Left lung (tissue), 10 donors: ENCODE measurements around the gene ERAS. TPM values are rescaled to one million over a fixed set of nuclear protein-coding genes. Genes with fewer than 3 reads are reported as not detected.

ENCODE experiments used
- ATAC-seq: fragments of 200-7000 bp; cut with Tn5 transposase; one replicate; pipeline ENCODE4 v1.9.1; 2020; ENCODE audit warnings: moderate library complexity
- DNase-seq, 4 donors: peaks; one replicate each; pipeline ENCODE4 v3.0.0-alpha.2; 2013 to 2020
- H3K27ac ChIP-seq, 2 donors: fragments of 200-600 bp; sonication (generic) in 1 of 2; one replicate each; pipeline versions ENCODE4 v1.5.0 to v1.8.0; 2020 to 2021
- H3K27me3 ChIP-seq, 2 donors: fragments of 200-600 bp; sonication (generic) in 1 of 2; one replicate each; pipeline versions ENCODE4 v1.5.0 to v1.8.0; 2020 to 2021
- H3K36me3 ChIP-seq, 2 donors: fragments of 200-600 bp; sonication (generic) in 1 of 2; one replicate each; pipeline versions ENCODE4 v1.5.0 to v1.8.0; 2020 to 2021
- H3K4me1 ChIP-seq, 2 donors: fragments of 200-600 bp; one replicate each; pipeline ENCODE4 v1.8.0; 2021
- H3K4me3 ChIP-seq, 2 donors: fragments of 200-600 bp; sonication (generic) in 1 of 2; one replicate each; pipeline versions ENCODE4 v1.5.0 to v1.8.0; 2020 to 2021; ENCODE audit warnings: mild to moderate bottlenecking in 1 of 2
- H3K9me3 ChIP-seq, 2 donors: fragments of 200-600 bp; sonication (generic) in 1 of 2; one replicate each; pipeline versions ENCODE4 v1.5.0 to v1.8.0; 2020 to 2021
- intact Hi-C, 2 donors: fragments of 100-400 bp; cut with DNase I; formaldehyde crosslinking; loops; one replicate each; pipeline versions ENCODE4 v1.11.2 to v1.14.2; 2022
- polyA plus RNA-seq, 6 donors: library from polyadenylated mRNA; unstranded; fragments of 120-200 nt; gene quantifications; one replicate each; pipeline ENCODE4 v1.2.1, GENCODE V29; 2013; ENCODE audit not compliant: insufficient read length in 6 of 6
- total RNA-seq, 2 donors: library from RNA; stranded (reverse); fragmentation: NEBNext Ultra II Directional; extraction: Animal tissue kit (Norgen Biotek cat#: 25700); gene quantifications; one replicate each; pipeline ENCODE4 v1.2.1, GENCODE V29; 2021
- TF ChIP-seq, protein P1 (sequence below), 2 donors: fragments of 200-600 bp; sonication (generic) in 1 of 2; IDR thresholded peaks; one replicate each; pipeline versions ENCODE4 v1.5.0 to v1.8.0; 2021; ENCODE audit warnings: antibody characterized with exemption in 2 of 2
- donor health status: DM: no; HTN: yes; CAD: no.
- donor health status: DM: no; HTN: no; CAD: no.

The ERAS gene
- total and polyA plus RNA-seq, 8 donors, result 0.14 to 0.52 (median 0.26) TPM; not detected in 3

DNA sequence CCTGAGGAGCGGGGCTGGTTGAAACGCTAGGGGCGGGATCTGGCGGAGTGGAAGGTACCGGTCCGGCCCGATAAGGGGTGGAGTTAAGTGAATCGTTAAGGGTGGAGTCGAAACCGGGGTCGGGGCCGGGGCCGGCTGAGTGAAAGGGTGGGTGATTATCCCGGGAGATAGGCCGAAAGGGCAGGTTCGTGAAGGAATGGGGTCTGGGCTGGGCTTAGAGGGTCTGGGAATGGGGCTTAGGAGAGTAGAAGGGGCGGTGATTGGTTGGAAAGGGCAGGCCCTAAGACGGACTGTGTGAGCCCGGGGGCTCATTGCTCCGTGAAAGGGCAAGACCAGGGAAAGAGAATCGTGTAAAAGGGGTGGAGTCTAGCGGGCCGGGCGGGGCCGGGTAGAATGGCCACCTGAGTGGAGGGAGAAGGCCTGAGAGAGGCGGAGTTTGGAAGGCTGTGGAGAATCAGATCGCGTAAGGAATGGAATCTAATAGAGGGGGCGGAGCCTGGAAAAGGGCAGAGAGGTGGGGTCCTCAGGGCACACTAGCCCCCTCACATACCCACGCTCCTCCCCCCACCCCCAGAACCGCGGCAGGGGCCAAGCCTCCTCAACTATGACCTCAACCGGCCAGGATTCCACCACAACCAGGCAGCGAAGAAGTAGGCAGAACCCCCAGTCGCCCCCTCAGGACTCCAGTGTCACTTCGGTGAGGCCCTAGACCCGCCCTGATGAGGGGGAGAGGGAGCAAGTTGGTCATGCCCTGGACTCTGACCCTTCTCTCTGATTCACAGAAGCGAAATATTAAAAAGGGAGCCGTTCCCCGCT lies 24.0 kb upstream of the ERAS start:
- Histone ChIP-seq H3K27ac (peak overlapping the region; percentile 84 to 95), H3K27me3 (no peaks in the 10 kb centered on the region), H3K4me1 (no peaks in the 10 kb centered on the region), H3K36me3 (peaks cover 0 to 7% of the 10 kb centered on the region in 2 donors), H3K9me3 (no peaks in the 10 kb centered on the region), H3K4me3 (peak overlapping the region; percentile 37 to 52)
- intact Hi-C loops, result no loop called here
- ATAC-seq (peak; percentile 75), DNase-seq (peak; percentile 52 to 88 (median 85))
- TF ChIP-seq, protein P1, sequence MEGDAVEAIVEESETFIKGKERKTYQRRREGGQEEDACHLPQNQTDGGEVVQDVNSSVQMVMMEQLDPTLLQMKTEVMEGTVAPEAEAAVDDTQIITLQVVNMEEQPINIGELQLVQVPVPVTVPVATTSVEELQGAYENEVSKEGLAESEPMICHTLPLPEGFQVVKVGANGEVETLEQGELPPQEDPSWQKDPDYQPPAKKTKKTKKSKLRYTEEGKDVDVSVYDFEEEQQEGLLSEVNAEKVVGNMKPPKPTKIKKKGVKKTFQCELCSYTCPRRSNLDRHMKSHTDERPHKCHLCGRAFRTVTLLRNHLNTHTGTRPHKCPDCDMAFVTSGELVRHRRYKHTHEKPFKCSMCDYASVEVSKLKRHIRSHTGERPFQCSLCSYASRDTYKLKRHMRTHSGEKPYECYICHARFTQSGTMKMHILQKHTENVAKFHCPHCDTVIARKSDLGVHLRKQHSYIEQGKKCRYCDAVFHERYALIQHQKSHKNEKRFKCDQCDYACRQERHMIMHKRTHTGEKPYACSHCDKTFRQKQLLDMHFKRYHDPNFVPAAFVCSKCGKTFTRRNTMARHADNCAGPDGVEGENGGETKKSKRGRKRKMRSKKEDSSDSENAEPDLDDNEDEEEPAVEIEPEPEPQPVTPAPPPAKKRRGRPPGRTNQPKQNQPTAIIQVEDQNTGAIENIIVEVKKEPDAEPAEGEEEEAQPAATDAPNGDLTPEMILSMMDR (IDR thresholded peaks at IDR 0.05), result no peak

DNA sequence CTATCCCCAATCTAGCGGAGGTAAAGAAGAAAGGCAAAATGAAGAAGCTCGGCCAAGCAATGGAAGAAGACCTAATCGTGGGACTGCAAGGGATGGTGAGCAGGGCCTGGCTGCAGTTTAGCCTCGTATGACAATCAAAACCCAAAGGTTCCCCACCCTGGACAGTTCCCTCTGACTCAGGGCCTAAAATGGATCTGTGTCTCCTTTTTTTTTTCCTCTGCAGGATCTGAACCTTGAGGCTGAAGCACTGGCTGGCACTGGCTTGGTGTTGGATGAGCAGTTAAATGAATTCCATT lies 23.5 kb upstream of the ERAS start:
- peaks cover 0 to 7% of the 10 kb centered on the region in 2 donors for H3K36me3 ChIP-seq
- no peaks in the 10 kb centered on the region for H3K27me3 ChIP-seq
- intact Hi-C loops, result no loop called here
- peak overlapping the region in 1 of 2 donors; percentile 95 for H3K27ac ChIP-seq
- DNase-seq (no peak), ATAC-seq (no peak)
- no peaks in the 10 kb centered on the region for H3K9me3 ChIP-seq
- H3K4me1 ChIP-seq, result no peaks in the 10 kb centered on the region
- TF ChIP-seq, protein P1 (IDR thresholded peaks at IDR 0.05), result no peak
- H3K4me3 ChIP-seq, result peak overlapping the region; percentile 37 to 52

DNA sequence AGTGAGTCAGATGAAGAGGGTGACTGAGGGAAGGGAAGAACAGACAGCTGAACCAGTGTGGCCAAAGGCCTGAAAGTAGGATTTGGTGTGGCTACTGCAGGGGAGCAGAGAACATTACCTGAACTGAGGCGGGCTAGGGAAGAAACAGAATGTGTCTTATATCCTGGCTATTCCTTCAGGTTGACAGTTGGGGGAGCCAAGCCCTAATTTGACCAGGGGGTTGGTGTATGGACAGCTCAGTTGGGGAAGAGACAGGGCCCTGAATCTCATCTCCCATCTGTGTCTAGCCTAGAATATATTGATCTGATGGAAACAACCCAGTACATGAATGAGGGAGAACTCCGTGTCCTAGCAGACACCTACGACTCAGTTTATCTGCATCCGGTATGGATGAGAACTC lies 20.2 kb upstream of the ERAS start:
- H3K4me3 ChIP-seq, result no peak overlapping the region
- H3K27me3 ChIP-seq, result no peaks in the 10 kb centered on the region
- H3K36me3 ChIP-seq, result peaks cover 0 to 14% of the 10 kb centered on the region in 2 donors
- intact Hi-C loops, result no loop called here
- ATAC-seq (no peak), DNase-seq (no peak)
- TF ChIP-seq, protein P1 (IDR thresholded peaks at IDR 0.05), result no peak
- no peak overlapping the region for H3K27ac ChIP-seq
- H3K9me3 ChIP-seq, result no peaks in the 10 kb centered on the region
- H3K4me1 ChIP-seq, result no peaks in the 10 kb centered on the region

DNA sequence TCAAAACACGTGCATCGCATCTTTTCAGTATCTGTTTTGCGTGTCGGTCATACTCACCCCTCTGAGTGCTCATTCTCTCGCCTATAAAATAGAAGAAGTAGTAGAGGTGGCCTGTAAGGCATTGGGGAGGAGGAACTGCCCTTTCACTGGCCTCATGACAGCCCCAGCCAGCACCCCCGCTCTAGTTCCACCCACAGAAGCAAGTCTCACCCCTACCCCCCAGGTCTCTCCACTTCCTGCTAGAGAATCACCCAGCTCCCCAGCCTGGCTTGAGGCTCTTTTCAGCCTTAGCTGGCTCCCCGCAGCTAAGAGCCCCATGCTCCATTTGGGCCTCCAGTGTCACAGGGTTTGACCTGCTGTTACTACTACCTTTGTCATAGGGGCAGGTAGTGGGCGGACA lies 12.7 kb upstream of the ERAS start:
- Histone ChIP-seq H3K27me3 (no peaks in the 10 kb centered on the region), H3K36me3 (peaks cover 0 to 53% of the 10 kb centered on the region in 2 donors), H3K9me3 (no peaks in the 10 kb centered on the region), H3K4me1 (no peaks in the 10 kb centered on the region), H3K27ac (no peak overlapping the region), H3K4me3 (no peak overlapping the region)
- intact Hi-C loops, result no loop called here
- TF ChIP-seq, protein P1 (IDR thresholded peaks at IDR 0.05), result no peak
- DNase-seq (no peak), ATAC-seq (peak; percentile 27)

DNA sequence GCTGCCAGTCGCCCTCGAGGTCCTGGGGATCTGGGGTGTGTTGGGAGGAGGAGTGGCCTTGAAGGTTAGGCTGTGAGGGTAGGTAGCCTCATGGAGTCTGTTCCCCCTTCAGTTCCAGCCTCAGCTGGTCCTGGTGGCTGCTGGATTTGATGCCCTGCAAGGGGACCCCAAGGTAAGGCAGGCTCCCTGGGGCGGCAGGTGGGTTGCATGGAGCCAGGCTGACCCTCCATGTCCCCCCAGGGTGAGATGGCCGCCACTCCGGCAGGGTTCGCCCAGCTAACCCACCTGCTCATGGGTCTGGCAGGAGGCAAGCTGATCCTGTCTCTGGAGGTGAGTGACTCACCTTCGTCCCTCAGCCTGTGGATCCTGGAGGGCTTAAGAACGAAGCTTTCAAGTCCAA lies 11.6 kb upstream of the ERAS start:
- H3K4me3 ChIP-seq, result no peak overlapping the region
- TF ChIP-seq, protein P1 (IDR thresholded peaks at IDR 0.05), result no peak
- ATAC-seq, result no peak
- H3K27me3 ChIP-seq, result no peaks in the 10 kb centered on the region
- no peak for DNase-seq
- intact Hi-C loops, result no loop called here
- H3K27ac ChIP-seq, result no peak overlapping the region
- H3K9me3 ChIP-seq, result no peaks in the 10 kb centered on the region
- H3K4me1 ChIP-seq, result no peaks in the 10 kb centered on the region
- peaks cover 0 to 59% of the 10 kb centered on the region in 2 donors for H3K36me3 ChIP-seq
